ENCODE data around the gene ALAD.
"Not testable (repeated sequence)": the region's sequence is repeated elsewhere in the genome, so short reads cannot be mapped to it uniquely, and the experiment has no call there.

Gene ALAD

GRCh38 chr9:113381441-113381840 is 19.6 kb downstream of the ALAD start:
- H3K27ac ChIP-seq (ENCODE audit: low read depth, low read length); H3K4me1 ChIP-seq (ENCODE audit: control insufficient read depth, insufficient read depth, low read length): not testable (repeated sequence)

GRCh38 chr9:113380869-113381378 is 20.2 kb downstream of the ALAD start:
- no peak overlapping the region for H3K27ac ChIP-seq (ENCODE audit: low read depth, low read length)
- H3K4me3 ChIP-seq (ENCODE audit: low read depth, low read length) = no peak overlapping the region
- H3K27me3 ChIP-seq (ENCODE audit: control insufficient read depth, insufficient read depth, low read length) = no peaks in the 10 kb centered on the region
- no peaks in the 10 kb centered on the region for H3K36me3 ChIP-seq (ENCODE audit: control insufficient read depth, insufficient read depth, low read length)
- no peaks in the 10 kb centered on the region for H3K9me3 ChIP-seq (ENCODE audit: control insufficient read depth, insufficient read depth, low read length)
- no peak overlapping the region for H3K9ac ChIP-seq (ENCODE audit: low read depth, low read length)
- H3K4me1 ChIP-seq (ENCODE audit: control insufficient read depth, insufficient read depth, low read length) = no peaks in the 10 kb centered on the region

More at GRCh38 chr9:113381441-113381840, 19.6 kb downstream of the ALAD start:
- H3K4me3 ChIP-seq (ENCODE audit: low read depth, low read length); H3K36me3 ChIP-seq (ENCODE audit: control insufficient read depth, insufficient read depth, low read length); H3K9me3 ChIP-seq (ENCODE audit: control insufficient read depth, insufficient read depth, low read length); H3K9ac ChIP-seq (ENCODE audit: low read depth, low read length); H3K27me3 ChIP-seq (ENCODE audit: control insufficient read depth, insufficient read depth, low read length): not testable (repeated sequence)

GRCh38 chr9:113379829-113380210 is 21.3 kb downstream of the ALAD start:
- H3K9me3 ChIP-seq (ENCODE audit: control insufficient read depth, insufficient read depth, low read length); H3K27ac ChIP-seq (ENCODE audit: low read depth, low read length); H3K36me3 ChIP-seq (ENCODE audit: control insufficient read depth, insufficient read depth, low read length); H3K4me3 ChIP-seq (ENCODE audit: low read depth, low read length); H3K9ac ChIP-seq (ENCODE audit: low read depth, low read length); H3K4me1 ChIP-seq (ENCODE audit: control insufficient read depth, insufficient read depth, low read length); H3K27me3 ChIP-seq (ENCODE audit: control insufficient read depth, insufficient read depth, low read length): not testable (repeated sequence)

GRCh38 chr9:113379094-113379828 is 21.8 kb downstream of the ALAD start:
- peak overlapping the region; percentile 18 for H3K27ac ChIP-seq (ENCODE audit: low read depth, low read length)
- not testable (repeated sequence) for H3K36me3 ChIP-seq (ENCODE audit: control insufficient read depth, insufficient read depth, low read length); H3K4me1 ChIP-seq (ENCODE audit: control insufficient read depth, insufficient read depth, low read length)

GRCh38 chr9:113376634-113377567 is 24.2 kb downstream of the ALAD start, which contains the start of gene HDHD3:
TSS of gene HDHD3 (minus strand) at chr9:113376986. CDS start at chr9:113374354, 2,632 bp downstream.
- H3K4me3 ChIP-seq (ENCODE audit: low read depth, low read length) = peak within 1 kb of the TSS; percentile 95
- no peaks in the 10 kb centered on the region for H3K27me3 ChIP-seq (ENCODE audit: control insufficient read depth, insufficient read depth, low read length)
- H3K4me1 ChIP-seq (ENCODE audit: control insufficient read depth, insufficient read depth, low read length) = 0 out of 2 replicates have a peak, but pooled peaks cover 6% of the 10 kb centered on the region
- H3K36me3 ChIP-seq (ENCODE audit: control insufficient read depth, insufficient read depth, low read length) = peaks cover 24% of the 10 kb centered on the region
- H3K9me3 ChIP-seq (ENCODE audit: control insufficient read depth, insufficient read depth, low read length) = no peaks in the 10 kb centered on the region
- H3K9ac ChIP-seq (ENCODE audit: low read depth, low read length) = peak within 1 kb of the TSS; percentile 89
- H3K27ac ChIP-seq (ENCODE audit: low read depth, low read length) = peak within 1 kb of the TSS; percentile 94

More at GRCh38 chr9:113379094-113379828, 21.8 kb downstream of the ALAD start:
- H3K4me3 ChIP-seq (ENCODE audit: low read depth, low read length); H3K9me3 ChIP-seq (ENCODE audit: control insufficient read depth, insufficient read depth, low read length); H3K27me3 ChIP-seq (ENCODE audit: control insufficient read depth, insufficient read depth, low read length); H3K9ac ChIP-seq (ENCODE audit: low read depth, low read length): not testable (repeated sequence)

- Histone ChIP-seq H3K27me3 (ENCODE audit: control insufficient read depth, insufficient read depth, low read length) (no peaks in the 10 kb centered on the region), H3K9me3 (ENCODE audit: control insufficient read depth, insufficient read depth, low read length) (no peaks in the 10 kb centered on the region), H3K4me1 (ENCODE audit: control insufficient read depth, insufficient read depth, low read length) (0 out of 2 replicates have a peak, but pooled peaks cover 6% of the 10 kb centered on the region), H3K4me3 (ENCODE audit: low read depth, low read length) (no peak overlapping the region), H3K27ac (ENCODE audit: low read depth, low read length) (no peak overlapping the region), H3K9ac (ENCODE audit: low read depth, low read length) (no peak overlapping the region), H3K36me3 (ENCODE audit: control insufficient read depth, insufficient read depth, low read length) (peaks cover 24% of the 10 kb centered on the region)
Observed at GRCh38 chr9:113375057-113376023, 25.7 kb downstream of the ALAD start.

- H3K9ac ChIP-seq (ENCODE audit: low read depth, low read length) = no peak overlapping the region
- 0 out of 2 replicates have a peak, but pooled peaks cover 6% of the 10 kb centered on the region for H3K4me1 ChIP-seq (ENCODE audit: control insufficient read depth, insufficient read depth, low read length)
- peaks cover 24% of the 10 kb centered on the region for H3K36me3 ChIP-seq (ENCODE audit: control insufficient read depth, insufficient read depth, low read length)
- H3K27ac ChIP-seq (ENCODE audit: low read depth, low read length) = peak overlapping the region; percentile 18
- H3K9me3 ChIP-seq (ENCODE audit: control insufficient read depth, insufficient read depth, low read length) = no peaks in the 10 kb centered on the region
- H3K4me3 ChIP-seq (ENCODE audit: low read depth, low read length) = no peak overlapping the region
- no peaks in the 10 kb centered on the region for H3K27me3 ChIP-seq (ENCODE audit: control insufficient read depth, insufficient read depth, low read length)
Observed at GRCh38 chr9:113373676-113374392, 27.2 kb downstream of the ALAD start.

GRCh38 chr9:113373256-113373655 is 27.8 kb downstream of the ALAD start:
- H3K9ac ChIP-seq (ENCODE audit: low read depth, low read length) = no peak overlapping the region
- no peaks in the 10 kb centered on the region for H3K9me3 ChIP-seq (ENCODE audit: control insufficient read depth, insufficient read depth, low read length)
- H3K4me3 ChIP-seq (ENCODE audit: low read depth, low read length) = no peak overlapping the region
- no peaks in the 10 kb centered on the region for H3K27me3 ChIP-seq (ENCODE audit: control insufficient read depth, insufficient read depth, low read length)
- H3K36me3 ChIP-seq (ENCODE audit: control insufficient read depth, insufficient read depth, low read length) = peaks cover 29% of the 10 kb centered on the region
- H3K27ac ChIP-seq (ENCODE audit: low read depth, low read length) = peak overlapping the region; percentile 18
- H3K4me1 ChIP-seq (ENCODE audit: control insufficient read depth, insufficient read depth, low read length) = 0 out of 2 replicates have a peak, but pooled peaks cover 6% of the 10 kb centered on the region

- Histone ChIP-seq H3K36me3 (ENCODE audit: control insufficient read depth, insufficient read depth, low read length) (peaks cover 29% of the 10 kb centered on the region), H3K9ac (ENCODE audit: low read depth, low read length) (no peak overlapping the region), H3K27ac (ENCODE audit: low read depth, low read length) (no peak overlapping the region), H3K9me3 (ENCODE audit: control insufficient read depth, insufficient read depth, low read length) (no peaks in the 10 kb centered on the region), H3K27me3 (ENCODE audit: control insufficient read depth, insufficient read depth, low read length) (no peaks in the 10 kb centered on the region), H3K4me1 (ENCODE audit: control insufficient read depth, insufficient read depth, low read length) (0 out of 2 replicates have a peak, but pooled peaks cover 6% of the 10 kb centered on the region), H3K4me3 (ENCODE audit: low read depth, low read length) (no peak overlapping the region)
Observed at GRCh38 chr9:113372059-113372458, 29.0 kb downstream of the ALAD start.
